ENCODE data around the gene CRTC2.
A peak's percentile ranks its signal among the peaks of the same experiment; 100 is the strongest.

The CRTC2 gene

DNA sequence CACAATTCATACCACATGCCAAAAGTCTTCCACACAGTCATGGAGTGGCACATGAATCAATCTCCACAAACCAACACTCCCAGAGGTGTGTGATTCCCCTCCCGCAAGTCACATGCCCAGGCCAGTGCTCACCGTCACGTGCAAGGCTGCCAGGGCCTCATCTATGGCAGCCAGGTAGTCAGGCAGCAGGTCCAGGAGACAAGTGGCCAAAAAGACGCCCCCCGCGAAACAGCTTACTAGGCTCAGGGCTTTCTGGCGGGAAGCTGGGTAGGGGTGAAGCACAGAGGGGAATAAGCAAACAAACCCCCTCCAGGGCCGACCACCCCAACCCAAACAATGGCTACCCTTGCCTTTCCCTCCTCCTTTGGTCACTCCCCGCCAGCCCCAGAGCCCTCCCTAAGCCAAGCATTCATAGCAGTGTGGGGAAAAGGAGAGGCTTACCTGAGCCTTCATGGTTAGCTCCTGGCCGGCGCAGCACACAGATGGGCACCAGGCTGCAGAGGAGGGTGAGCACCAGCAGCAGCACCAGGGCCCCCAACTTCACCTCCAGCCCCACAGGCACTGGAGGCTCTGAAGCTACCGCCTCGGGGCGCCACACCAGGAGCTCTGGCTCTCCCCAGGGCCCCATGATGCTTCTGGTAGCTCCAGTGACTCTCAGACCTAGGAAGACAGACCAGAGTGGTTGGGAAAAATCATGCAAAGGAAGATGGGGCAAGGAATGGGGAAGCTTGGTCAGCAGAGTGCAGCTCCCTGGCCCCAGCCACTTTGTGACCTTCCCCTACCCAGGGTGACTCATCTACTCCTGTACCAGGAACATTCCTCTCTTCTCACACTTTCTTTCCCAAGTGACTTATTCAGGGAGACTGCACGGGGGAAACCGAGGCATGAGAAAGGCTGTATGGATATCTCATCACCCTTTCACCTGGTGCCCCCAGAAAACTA, 3.9 kb upstream of the CRTC2 start:
- TF ChIP-seq, protein P1, sequence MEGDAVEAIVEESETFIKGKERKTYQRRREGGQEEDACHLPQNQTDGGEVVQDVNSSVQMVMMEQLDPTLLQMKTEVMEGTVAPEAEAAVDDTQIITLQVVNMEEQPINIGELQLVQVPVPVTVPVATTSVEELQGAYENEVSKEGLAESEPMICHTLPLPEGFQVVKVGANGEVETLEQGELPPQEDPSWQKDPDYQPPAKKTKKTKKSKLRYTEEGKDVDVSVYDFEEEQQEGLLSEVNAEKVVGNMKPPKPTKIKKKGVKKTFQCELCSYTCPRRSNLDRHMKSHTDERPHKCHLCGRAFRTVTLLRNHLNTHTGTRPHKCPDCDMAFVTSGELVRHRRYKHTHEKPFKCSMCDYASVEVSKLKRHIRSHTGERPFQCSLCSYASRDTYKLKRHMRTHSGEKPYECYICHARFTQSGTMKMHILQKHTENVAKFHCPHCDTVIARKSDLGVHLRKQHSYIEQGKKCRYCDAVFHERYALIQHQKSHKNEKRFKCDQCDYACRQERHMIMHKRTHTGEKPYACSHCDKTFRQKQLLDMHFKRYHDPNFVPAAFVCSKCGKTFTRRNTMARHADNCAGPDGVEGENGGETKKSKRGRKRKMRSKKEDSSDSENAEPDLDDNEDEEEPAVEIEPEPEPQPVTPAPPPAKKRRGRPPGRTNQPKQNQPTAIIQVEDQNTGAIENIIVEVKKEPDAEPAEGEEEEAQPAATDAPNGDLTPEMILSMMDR (IDR thresholded peaks at IDR 0.05; ENCODE audit: low read length, missing control alignments) = no peak
- DNase-seq (ENCODE audit: low read depth) = peak; percentile 48
- peak overlapping the region; percentile 87 for H3K4me3 ChIP-seq (replicated peaks; ENCODE audit: low read depth, low read length)

DNA sequence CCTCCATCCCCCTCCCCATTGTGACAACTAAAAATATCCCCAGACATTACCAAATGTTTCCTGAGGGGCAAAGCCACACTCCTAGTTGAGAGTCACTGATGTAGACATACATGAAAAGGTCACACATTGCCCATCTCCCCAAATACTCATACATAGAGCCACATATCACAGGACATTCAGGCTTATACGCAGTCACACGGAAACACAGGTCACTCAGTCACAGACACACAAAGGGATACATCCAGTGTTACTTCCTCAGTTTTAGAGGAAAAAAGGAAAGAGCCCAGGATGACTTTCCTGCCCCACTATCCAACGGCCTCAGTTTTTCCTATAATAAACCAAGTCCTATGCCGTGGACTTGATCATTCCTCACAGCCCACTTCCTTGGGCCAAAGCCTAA, 3.0 kb upstream of the CRTC2 start:
- peak overlapping the region; percentile 87 for H3K4me3 ChIP-seq (replicated peaks; ENCODE audit: low read depth, low read length)
- TF ChIP-seq, protein P1 (IDR thresholded peaks at IDR 0.05; ENCODE audit: low read length, missing control alignments) = no peak
- no peak for DNase-seq (ENCODE audit: low read depth)

DNA sequence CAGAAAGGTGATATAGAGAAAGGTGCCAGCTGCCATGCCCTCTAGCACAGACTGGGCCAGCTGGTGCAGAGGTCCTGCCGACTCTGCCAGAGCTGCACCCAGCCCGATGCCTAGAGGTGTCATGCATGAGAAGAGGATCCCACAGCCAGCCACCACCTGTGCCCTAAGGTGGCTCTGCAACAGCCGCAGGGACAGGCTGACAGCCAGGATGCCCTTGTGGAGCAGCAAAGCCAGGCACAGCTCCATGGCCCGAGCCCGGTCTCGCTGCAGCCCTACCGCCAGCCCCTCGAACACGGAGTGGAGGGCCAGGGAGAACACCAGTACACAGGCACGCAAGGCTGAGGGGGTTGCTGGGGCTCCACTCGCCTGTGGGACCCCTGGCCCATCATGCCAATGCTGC, 1.8 kb upstream of the CRTC2 start:
- no peak for DNase-seq (ENCODE audit: low read depth)
- TF ChIP-seq, protein P1 (IDR thresholded peaks at IDR 0.05; ENCODE audit: low read length, missing control alignments) = no peak
- H3K4me3 ChIP-seq (replicated peaks; ENCODE audit: low read depth, low read length) = no peak overlapping the region

DNA sequence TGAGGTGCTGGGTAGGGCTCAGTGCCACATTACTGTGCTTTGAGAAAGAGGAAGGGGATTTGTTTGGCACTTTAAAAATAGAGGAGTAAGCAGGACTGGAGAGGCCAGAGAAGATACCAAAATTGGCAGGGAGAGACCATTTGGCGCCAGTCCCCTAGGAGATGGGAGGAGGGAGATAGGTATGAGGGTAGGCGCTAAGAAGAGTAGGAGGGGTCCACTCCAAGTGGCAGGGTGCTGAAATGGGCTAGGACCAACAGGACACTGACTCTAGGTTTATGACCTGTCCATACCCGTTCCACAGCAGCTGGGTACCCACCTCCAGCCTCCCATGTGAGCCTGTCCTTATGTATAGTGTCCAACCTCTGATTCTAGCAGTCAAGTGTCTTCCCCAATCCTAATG, 1.0 kb upstream of the CRTC2 start:
- DNase-seq (ENCODE audit: low read depth) = no peak
- TF ChIP-seq, protein P1 (IDR thresholded peaks at IDR 0.05; ENCODE audit: low read length, missing control alignments) = no peak
- H3K4me3 ChIP-seq (replicated peaks; ENCODE audit: low read depth, low read length) = no peak overlapping the region

DNA sequence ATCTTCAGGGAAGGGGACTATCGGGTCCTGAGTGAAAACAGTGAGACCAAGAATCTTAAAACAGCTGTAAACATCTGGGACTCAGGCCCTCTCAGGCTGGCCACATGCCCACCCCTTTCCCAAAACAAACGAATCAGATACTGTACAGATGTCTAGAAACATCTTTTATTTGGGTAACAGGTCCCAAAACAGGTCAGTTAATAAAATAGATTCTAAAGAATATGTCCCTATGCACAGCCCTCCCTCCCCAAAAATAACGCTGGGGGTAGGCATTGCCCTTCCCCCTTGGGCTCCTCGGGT, 499 bp upstream of the CRTC2 start:
- DNase-seq (ENCODE audit: low read depth) = no peak
- TF ChIP-seq, protein P1 (IDR thresholded peaks at IDR 0.05; ENCODE audit: low read length, missing control alignments) = no peak
- peak overlapping the region; percentile 19 for H3K4me3 ChIP-seq (replicated peaks; ENCODE audit: low read depth, low read length)

DNA sequence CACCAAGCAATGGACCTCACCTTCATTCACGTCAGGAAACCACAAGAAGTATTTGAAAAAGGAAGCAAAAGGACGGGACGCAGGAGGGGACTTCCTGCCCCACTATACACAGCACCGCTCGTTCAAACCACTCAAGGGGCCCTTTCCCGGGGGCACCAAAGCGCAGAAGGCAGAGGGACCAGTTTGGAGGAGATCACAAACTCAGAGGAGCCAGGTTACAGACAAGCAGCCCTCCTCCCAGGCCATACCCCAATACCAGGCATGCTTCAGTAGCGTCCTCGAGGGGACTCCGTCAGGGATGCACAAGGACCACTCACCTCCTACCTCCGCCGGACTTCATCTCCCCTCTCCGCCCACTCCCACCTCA, 685 bp downstream of the CRTC2 start:
- peak overlapping the region; percentile 68 for H3K4me3 ChIP-seq (replicated peaks; ENCODE audit: low read depth, low read length)
- TF ChIP-seq, protein P1 (IDR thresholded peaks at IDR 0.05; ENCODE audit: low read length, missing control alignments) = no peak
- no peak for DNase-seq (ENCODE audit: low read depth)

Measured in fibroblast of pulmonary artery (primary cell).